ENCODE measurements around the gene FBXO44.

The FBXO44 gene

GRCh38 chr1:11661103-11661502 lies 6.4 kb downstream of the FBXO44 start:
- no peak for DNase-seq

GRCh38 chr1:11664336-11665065 lies 9.8 kb downstream of the FBXO44 start:
- no peak for DNase-seq

- DNase-seq, result no peak
Measured at GRCh38 chr1:11668516-11668915, 13.8 kb downstream of the FBXO44 start.

GRCh38 chr1:11670747-11671146 lies 16.1 kb downstream of the FBXO44 start:
- DNase-seq, result no peak

GRCh38 chr1:11671205-11671543 lies 16.5 kb downstream of the FBXO44 start:
- no peak for DNase-seq

GRCh38 chr1:11671544-11672286 lies 17.0 kb downstream of the FBXO44 start:
- DNase-seq, result no peak

- DNase-seq, result no peak
Measured at GRCh38 chr1:11673089-11673769, 18.6 kb downstream of the FBXO44 start.

- no peak for DNase-seq
Measured at GRCh38 chr1:11674488-11674887, 19.8 kb downstream of the FBXO44 start.

GRCh38 chr1:11675325-11675724 lies 20.6 kb downstream of the FBXO44 start:
- DNase-seq, result no peak

- DNase-seq, result no peak
Measured at GRCh38 chr1:11676386-11677103, 21.9 kb downstream of the FBXO44 start.

- DNase-seq, result no peak
Measured at GRCh38 chr1:11678442-11678841, 23.8 kb downstream of the FBXO44 start.

- DNase-seq, result peak; percentile 44
Measured at GRCh38 chr1:11680270-11681070, 25.8 kb downstream of the FBXO44 start.

- DNase-seq, result peak; percentile 91
Measured at GRCh38 chr1:11681071-11681771, 26.5 kb downstream of the FBXO44 start, which contains the start of gene MAD2L2. Gene MAD2L2 (minus strand): TSS chr1:11681148. CDS start chr1:11680601, 547 bp downstream.

- DNase-seq, result no peak
Measured at GRCh38 chr1:11682287-11682771, 27.7 kb downstream of the FBXO44 start.

- no peak for DNase-seq
Measured at GRCh38 chr1:11682799-11683198, 28.1 kb downstream of the FBXO44 start.

- no peak for DNase-seq
Measured at GRCh38 chr1:11684070-11684469, 29.4 kb downstream of the FBXO44 start.

- DNase-seq, result no peak
Measured at GRCh38 chr1:11685210-11685752, 30.6 kb downstream of the FBXO44 start.

- DNase-seq, result no peak
Measured at GRCh38 chr1:11688506-11688905, 33.8 kb downstream of the FBXO44 start.

- DNase-seq, result peak; percentile 60
Measured at GRCh38 chr1:11690397-11691301, 36.0 kb downstream of the FBXO44 start.

- DNase-seq, result peak; percentile 30
Measured at GRCh38 chr1:11691302-11691914, 36.7 kb downstream of the FBXO44 start, which contains the start of gene DRAXIN. Gene DRAXIN (plus strand): TSS chr1:11691710. CDS start chr1:11706259, 14,549 bp downstream.
